Measurements from ENCODE around the gene PHPT1. TPM values are rescaled to one million over a fixed set of nuclear protein-coding genes. Genes with fewer than 3 reads are reported as not detected.

The PHPT1 gene
- total and polyA plus RNA-seq, 2 experiments from 2014 or later = 86.2 to 437 TPM

DNA sequence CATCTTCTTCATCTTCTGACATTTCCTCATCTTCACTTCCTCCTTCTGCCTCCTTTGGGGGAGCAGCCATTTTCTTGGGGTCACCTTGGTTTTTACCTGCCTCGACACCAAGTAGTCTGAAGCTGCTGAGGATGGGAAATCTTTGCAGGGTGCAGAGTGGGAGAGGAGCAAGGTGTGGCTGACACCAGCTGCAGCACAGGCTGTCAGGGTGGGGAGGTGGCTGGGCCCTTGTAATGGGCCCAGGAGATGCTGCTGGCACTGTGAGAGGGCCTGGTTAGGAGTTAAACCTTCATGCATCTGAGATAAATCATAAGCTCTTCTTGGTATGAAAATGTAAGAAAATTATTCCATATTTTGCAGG, 33.8 kb upstream of the PHPT1 start:
- Histone ChIP-seq H3K27ac (ENCODE audit: low read depth) (no peak overlapping the region), H3K4me3 (no peak overlapping the region), H3K27me3 (ENCODE audit: insufficient read depth) (no peaks in the 10 kb centered on the region), H3K4me2 (no peak overlapping the region), H4K20me1 (replicated peaks; ENCODE audit: insufficient read depth) (peaks cover 46% of the 10 kb centered on the region), H3F3A (replicated peaks; ENCODE audit: low read depth) (peaks cover 4% of the 10 kb centered on the region; the same call in 1 of the 2 replicates), H3K36me3 (ENCODE audit: insufficient read depth) (peaks cover 8% of the 10 kb centered on the region; the same call in 1 of the 2 replicates), H3K4me1 (ENCODE audit: insufficient read depth) (no peaks in the 10 kb centered on the region), H2AFZ (no peak overlapping the region), H3K9me2 (ENCODE audit: insufficient read depth) (no peaks in the 10 kb centered on the region), H3K79me2 (replicated peaks; ENCODE audit: insufficient read depth) (peaks cover 76% of the 10 kb centered on the region)
- H3K4me1 Mint-ChIP-seq = peaks cover 4% of the 10 kb centered on the region; the same call in 1 of the 3 replicates
- H3K27me3 Mint-ChIP-seq (ENCODE audit: insufficient read depth, low read depth, poor library complexity) = peaks cover 3% of the 10 kb centered on the region
- peaks cover 66% of the 10 kb centered on the region for H3K36me3 Mint-ChIP-seq (ENCODE audit: low read depth)
- no peaks in the 10 kb centered on the region for H3K9me3 Mint-ChIP-seq
- H3K4me3 Mint-ChIP-seq = no peak overlapping the region
- H3K27ac Mint-ChIP-seq = no peak overlapping the region
- ATAC-seq (no peak), DNase-seq (ENCODE audit: low spot score) (no peak)
- no peak for TF ChIP-seq STAT1 (IDR thresholded peaks at IDR 0.05; ENCODE audit: unreplicated experiment)
- TF ChIP-seq, protein P1, sequence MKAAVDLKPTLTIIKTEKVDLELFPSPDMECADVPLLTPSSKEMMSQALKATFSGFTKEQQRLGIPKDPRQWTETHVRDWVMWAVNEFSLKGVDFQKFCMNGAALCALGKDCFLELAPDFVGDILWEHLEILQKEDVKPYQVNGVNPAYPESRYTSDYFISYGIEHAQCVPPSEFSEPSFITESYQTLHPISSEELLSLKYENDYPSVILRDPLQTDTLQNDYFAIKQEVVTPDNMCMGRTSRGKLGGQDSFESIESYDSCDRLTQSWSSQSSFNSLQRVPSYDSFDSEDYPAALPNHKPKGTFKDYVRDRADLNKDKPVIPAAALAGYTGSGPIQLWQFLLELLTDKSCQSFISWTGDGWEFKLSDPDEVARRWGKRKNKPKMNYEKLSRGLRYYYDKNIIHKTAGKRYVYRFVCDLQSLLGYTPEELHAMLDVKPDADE (IDR thresholded peaks at IDR 0.05) = no peak
- no peak for TF ChIP-seq ZNF114 (CRISPR knock-in tag; IDR thresholded peaks at IDR 0.05)
- TF ChIP-seq NANOG (IDR thresholded peaks at IDR 0.05; ENCODE audit: borderline replicate concordance) = no peak
- no peak for TF ChIP-seq JUNB (IDR thresholded peaks at IDR 0.05; ENCODE audit: unreplicated experiment)
- no peak for TF ChIP-seq CREB1 (CRISPR knock-in tag; IDR thresholded peaks at IDR 0.05; ENCODE audit: low read depth)
- TF ChIP-seq, protein P2, sequence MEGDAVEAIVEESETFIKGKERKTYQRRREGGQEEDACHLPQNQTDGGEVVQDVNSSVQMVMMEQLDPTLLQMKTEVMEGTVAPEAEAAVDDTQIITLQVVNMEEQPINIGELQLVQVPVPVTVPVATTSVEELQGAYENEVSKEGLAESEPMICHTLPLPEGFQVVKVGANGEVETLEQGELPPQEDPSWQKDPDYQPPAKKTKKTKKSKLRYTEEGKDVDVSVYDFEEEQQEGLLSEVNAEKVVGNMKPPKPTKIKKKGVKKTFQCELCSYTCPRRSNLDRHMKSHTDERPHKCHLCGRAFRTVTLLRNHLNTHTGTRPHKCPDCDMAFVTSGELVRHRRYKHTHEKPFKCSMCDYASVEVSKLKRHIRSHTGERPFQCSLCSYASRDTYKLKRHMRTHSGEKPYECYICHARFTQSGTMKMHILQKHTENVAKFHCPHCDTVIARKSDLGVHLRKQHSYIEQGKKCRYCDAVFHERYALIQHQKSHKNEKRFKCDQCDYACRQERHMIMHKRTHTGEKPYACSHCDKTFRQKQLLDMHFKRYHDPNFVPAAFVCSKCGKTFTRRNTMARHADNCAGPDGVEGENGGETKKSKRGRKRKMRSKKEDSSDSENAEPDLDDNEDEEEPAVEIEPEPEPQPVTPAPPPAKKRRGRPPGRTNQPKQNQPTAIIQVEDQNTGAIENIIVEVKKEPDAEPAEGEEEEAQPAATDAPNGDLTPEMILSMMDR (conservative IDR thresholded peaks at IDR 0.05; ENCODE audit: low read depth in 2 of 2) = no peak
- TF ChIP-seq, protein P3, sequence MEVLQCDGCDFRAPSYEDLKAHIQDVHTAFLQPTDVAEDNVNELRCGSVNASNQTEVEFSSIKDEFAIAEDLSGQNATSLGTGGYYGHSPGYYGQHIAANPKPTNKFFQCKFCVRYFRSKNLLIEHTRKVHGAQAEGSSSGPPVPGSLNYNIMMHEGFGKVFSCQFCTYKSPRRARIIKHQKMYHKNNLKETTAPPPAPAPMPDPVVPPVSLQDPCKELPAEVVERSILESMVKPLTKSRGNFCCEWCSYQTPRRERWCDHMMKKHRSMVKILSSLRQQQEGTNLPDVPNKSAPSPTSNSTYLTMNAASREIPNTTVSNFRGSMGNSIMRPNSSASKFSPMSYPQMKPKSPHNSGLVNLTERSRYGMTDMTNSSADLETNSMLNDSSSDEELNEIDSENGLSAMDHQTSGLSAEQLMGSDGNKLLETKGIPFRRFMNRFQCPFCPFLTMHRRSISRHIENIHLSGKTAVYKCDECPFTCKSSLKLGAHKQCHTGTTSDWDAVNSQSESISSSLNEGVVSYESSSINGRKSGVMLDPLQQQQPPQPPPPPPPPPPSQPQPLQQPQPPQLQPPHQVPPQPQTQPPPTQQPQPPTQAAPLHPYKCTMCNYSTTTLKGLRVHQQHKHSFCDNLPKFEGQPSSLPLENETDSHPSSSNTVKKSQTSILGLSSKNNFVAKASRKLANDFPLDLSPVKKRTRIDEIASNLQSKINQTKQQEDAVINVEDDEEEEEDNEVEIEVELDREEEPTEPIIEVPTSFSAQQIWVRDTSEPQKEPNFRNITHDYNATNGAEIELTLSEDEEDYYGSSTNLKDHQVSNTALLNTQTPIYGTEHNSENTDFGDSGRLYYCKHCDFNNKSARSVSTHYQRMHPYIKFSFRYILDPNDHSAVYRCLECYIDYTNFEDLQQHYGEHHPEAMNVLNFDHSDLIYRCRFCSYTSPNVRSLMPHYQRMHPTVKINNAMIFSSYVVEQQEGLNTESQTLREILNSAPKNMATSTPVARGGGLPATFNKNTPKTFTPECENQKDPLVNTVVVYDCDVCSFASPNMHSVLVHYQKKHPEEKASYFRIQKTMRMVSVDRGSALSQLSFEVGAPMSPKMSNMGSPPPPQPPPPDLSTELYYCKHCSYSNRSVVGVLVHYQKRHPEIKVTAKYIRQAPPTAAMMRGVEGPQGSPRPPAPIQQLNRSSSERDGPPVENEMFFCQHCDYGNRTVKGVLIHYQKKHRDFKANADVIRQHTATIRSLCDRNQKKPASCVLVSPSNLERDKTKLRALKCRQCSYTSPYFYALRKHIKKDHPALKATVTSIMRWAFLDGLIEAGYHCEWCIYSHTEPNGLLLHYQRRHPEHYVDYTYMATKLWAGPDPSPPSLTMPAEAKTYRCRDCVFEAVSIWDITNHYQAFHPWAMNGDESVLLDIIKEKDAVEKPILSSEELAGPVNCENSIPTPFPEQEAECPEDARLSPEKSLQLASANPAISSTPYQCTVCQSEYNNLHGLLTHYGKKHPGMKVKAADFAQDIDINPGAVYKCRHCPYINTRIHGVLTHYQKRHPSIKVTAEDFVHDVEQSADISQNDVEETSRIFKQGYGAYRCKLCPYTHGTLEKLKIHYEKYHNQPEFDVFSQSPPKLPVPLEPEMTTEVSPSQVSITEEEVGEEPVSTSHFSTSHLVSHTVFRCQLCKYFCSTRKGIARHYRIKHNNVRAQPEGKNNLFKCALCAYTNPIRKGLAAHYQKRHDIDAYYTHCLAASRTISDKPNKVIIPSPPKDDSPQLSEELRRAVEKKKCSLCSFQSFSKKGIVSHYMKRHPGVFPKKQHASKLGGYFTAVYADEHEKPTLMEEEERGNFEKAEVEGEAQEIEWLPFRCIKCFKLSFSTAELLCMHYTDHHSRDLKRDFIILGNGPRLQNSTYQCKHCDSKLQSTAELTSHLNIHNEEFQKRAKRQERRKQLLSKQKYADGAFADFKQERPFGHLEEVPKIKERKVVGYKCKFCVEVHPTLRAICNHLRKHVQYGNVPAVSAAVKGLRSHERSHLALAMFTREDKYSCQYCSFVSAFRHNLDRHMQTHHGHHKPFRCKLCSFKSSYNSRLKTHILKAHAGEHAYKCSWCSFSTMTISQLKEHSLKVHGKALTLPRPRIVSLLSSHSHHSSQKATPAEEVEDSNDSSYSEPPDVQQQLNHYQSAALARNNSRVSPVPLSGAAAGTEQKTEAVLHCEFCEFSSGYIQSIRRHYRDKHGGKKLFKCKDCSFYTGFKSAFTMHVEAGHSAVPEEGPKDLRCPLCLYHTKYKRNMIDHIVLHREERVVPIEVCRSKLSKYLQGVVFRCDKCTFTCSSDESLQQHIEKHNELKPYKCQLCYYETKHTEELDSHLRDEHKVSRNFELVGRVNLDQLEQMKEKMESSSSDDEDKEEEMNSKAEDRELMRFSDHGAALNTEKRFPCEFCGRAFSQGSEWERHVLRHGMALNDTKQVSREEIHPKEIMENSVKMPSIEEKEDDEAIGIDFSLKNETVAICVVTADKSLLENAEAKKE (CRISPR knock-in tag; IDR thresholded peaks at IDR 0.05) = no peak
- TF ChIP-seq POLR2AphosphoS5 (IDR thresholded peaks at IDR 0.05; ENCODE audit: low read depth) = no peak
- no peak for TF ChIP-seq EZH2 (IDR thresholded peaks at IDR 0.05; ENCODE audit: low read depth, unreplicated experiment)
- TF ChIP-seq ZNF331 (CRISPR knock-in tag; IDR thresholded peaks at IDR 0.05; ENCODE audit: low read depth) = no peak
- TF ChIP-seq EZH2phosphoT487 (IDR thresholded peaks at IDR 0.05; ENCODE audit: unreplicated experiment) = no peak
- TF ChIP-seq, protein P4, sequence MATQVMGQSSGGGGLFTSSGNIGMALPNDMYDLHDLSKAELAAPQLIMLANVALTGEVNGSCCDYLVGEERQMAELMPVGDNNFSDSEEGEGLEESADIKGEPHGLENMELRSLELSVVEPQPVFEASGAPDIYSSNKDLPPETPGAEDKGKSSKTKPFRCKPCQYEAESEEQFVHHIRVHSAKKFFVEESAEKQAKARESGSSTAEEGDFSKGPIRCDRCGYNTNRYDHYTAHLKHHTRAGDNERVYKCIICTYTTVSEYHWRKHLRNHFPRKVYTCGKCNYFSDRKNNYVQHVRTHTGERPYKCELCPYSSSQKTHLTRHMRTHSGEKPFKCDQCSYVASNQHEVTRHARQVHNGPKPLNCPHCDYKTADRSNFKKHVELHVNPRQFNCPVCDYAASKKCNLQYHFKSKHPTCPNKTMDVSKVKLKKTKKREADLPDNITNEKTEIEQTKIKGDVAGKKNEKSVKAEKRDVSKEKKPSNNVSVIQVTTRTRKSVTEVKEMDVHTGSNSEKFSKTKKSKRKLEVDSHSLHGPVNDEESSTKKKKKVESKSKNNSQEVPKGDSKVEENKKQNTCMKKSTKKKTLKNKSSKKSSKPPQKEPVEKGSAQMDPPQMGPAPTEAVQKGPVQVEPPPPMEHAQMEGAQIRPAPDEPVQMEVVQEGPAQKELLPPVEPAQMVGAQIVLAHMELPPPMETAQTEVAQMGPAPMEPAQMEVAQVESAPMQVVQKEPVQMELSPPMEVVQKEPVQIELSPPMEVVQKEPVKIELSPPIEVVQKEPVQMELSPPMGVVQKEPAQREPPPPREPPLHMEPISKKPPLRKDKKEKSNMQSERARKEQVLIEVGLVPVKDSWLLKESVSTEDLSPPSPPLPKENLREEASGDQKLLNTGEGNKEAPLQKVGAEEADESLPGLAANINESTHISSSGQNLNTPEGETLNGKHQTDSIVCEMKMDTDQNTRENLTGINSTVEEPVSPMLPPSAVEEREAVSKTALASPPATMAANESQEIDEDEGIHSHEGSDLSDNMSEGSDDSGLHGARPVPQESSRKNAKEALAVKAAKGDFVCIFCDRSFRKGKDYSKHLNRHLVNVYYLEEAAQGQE (IDR thresholded peaks at IDR 0.05; ENCODE audit: unreplicated experiment) = no peak

All from GM23338 (cell line).